Islet of Langerhans (tissue), 1 donor: Measurements from ENCODE around the gene HOMER3.

Source experiments
- FAIRE-seq: peaks from one replicate; lab custom pipeline; 2011; peaks lifted over from hg19 to GRCh38; lab: Jason Lieb, UNC

HOMER3 gene

DNA sequence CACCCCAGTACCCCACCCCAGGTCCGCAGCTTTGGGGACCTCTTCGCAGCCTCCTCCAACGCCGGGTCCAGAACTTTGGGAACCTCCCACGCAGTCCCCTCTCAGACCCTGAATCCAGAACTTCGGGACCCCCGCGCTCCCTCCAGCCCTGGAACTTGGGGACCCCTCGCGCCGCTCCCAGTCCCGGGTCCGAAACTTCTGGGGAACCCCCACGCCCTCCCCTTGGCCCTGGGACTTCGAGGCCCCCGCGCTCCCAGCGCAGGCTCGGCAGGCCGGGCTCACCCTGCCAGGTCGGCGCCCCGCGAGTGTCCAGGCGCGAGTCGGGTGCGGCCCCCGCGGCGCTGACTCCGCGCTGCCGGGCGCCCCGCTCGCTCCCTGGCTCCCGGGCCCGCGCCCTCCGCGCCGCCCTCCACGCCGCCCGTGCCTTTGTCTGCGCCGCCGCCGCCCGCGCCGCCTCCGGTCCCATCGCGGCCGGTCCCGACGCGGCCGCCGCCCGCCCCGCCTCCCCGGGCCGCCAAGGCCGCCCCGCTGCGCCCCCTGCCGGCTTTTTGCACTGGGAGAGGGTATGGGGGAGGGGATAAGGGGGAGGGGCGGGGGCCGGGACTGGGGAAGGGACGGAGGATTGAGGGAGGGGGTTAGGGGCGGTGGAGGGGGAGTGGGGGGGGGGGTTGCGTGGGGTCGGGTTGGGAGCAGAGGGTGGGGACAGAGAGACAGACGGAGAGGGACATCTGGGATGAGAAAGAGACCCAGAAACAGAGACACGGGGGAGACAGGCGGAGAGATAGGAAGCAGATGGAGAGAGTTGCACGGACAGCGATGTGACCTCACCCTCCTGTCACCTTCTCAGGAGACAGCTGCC, at the start of gene HOMER3:
TSS of gene HOMER3 (minus strand) at position 449 of the 859 bp plus-strand sequence. CDS start 2,235 bp downstream, outside the sequence.
- no peak for FAIRE-seq

DNA sequence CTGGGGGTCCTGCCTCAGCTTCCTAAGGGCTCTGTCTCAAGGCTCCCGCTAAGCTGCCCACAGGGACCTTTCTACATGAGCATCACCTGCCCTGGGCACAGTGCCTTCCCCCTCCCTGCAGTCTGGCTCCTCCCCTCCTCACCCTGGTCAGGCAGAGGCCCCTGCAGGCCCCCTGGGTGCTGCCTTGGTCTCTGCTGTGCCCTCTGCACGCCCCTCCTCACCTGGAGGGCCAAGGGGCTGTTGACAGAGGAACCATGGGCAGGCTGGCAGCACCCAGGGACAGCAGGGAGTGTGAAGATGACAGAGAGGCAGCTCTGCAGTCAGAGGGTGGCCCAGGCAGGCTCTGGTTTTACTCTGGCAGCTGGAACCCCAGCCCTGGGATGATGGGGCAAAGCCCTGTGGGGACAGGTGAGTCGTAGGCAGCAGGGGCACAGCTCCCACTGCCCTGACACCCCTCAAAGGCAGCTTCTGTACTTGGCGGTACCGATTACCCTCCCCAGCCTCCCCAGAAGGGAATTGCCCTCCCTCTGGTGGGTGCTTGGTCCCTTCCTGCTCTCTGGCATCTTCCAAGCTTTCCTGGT, 49.2 kb upstream of the HOMER3 start:
- FAIRE-seq = no peak

DNA sequence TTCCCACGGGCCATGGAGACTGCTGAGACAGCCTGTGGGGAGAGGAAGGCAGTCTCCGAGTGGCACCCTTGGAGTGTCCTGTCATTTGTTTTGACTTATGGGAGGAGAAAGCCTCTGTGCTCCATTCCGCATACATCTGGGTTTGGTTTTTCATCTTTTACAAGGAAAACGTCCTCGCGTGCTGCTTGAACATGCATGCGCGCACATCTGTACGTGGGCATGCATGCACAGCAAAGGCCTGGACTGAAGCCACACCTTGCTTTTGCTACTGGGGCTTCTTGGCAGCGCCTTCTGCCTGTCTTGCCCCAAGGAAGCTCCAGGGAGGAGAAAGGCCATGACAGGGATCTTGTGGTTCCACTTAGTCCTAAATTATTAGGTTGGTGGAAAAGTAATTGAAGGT, 48.3 kb upstream of the HOMER3 start:
- FAIRE-seq = no peak

DNA sequence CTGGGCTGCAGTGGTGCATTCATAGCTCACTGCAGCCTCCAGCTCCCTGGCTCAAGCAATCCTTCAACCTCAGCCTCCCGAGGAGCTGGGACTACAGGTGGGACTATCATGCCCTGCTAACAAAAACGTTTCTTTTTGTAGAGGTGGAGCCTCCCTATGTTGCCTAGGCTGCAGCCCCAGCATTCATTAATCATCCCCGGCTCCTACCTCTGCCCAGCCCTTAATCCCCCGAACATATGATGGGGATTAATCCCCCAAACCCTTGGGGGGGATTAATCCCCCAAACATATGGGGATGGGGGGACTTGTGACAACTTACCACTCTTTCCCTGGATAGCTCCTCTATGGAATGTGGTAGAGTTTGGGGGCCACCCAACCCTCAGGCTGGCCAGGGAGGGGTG, 46.4 kb upstream of the HOMER3 start:
- no peak for FAIRE-seq

DNA sequence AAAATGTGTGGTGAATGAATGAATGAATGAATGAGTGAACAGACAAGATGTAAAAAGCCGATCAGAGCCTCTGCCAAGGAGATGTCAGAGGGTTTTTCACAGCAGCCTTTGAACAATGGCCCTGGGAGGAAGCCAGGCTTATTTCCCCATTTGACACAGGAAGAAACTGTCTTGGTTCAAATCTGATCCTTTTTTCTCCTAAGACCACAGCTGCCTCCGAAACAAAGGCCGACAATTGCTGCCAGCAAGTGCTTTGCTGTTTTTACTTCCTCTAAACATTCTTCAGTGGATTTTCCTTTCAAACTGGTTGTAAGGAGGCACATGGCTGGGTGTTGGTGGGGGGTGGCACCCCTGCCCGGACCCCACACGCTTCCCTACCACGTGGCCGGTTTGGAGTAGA, 44.2 kb upstream of the HOMER3 start:
- FAIRE-seq = no peak

DNA sequence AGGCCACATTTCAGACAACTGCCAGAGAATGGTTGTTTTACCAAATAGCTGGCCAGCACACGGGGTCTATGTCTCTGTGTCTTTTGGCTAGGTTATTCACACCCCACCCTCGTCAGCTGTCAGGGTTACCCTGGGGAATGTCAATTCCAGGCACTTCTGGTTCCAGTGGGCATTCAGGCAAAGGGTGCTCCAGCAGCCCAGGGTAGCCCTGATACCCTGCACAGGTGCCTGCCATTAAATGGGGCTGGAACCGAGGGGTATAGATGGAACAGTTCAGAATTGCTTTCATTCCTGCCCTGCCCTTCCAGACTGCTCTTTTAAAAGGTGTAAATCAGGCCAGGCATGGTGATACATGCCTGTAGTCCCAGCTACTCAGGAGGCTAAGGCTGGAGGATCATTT, 43.2 kb upstream of the HOMER3 start:
- no peak for FAIRE-seq

DNA sequence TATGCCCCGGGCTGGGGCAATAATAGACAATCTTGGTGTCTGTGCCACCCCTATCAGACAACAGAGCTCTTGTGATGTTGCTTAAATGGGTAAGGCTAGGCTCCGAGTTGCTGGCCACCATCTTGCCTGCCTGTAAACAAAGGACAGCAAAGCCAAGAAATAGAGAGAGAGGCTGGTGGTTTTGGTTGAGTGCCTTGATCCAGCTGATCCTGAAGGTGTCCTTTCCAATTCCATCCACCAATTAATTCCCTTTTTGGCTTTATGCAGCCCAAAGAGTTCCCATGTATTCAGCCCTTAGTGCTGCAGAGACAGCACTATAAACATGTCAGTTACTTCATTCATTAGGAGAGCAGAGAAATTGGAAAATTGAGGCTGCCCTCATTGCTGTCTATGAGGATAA, 41.7 kb upstream of the HOMER3 start:
- FAIRE-seq = no peak

DNA sequence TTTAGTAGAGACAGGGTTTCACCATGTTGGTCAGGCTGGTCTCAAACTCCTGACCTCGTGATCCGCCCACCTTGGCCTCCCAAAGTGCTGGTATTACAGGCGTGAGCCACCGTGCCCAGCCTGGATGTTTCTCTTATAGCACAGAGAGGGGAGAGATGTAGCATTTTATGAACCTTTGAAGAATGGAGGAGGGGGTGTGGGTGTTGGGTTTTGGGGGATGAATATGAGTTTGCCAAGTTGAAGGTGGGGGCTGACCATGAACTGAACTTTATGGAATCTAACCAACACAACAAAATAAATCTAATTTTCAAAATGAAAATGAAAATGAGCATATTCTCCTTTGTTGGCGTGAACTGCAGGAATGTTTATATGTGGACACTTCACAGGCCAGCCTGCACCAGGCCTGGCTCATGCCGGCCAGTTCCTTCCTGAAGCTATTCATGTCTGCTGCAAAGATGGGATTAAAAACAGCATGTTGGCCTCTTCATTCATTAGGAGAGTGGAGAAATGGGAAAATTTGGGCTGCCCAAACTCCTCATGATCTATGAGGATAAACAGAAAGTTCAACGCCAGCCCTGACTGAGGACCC, 39.5 kb upstream of the HOMER3 start:
- no peak for FAIRE-seq

DNA sequence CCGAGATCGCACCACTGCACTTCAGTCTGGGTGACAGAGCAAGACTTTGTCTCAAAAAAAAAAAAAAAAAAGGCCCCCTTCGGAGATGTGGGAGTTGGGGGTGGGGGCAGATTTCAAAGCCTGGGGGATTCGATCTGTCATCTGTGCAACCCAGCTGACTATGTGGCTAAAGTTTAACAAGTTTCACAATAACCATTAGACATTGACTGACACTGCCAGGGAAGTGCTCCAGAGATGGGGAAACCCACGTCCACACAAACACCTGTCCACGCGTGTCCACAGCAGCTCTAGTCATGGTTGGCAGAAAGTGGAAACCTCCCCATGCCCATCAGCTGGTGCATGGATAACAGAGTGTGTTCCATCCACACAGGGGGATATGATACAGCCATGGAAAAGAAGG, 37.6 kb upstream of the HOMER3 start:
- FAIRE-seq = no peak

DNA sequence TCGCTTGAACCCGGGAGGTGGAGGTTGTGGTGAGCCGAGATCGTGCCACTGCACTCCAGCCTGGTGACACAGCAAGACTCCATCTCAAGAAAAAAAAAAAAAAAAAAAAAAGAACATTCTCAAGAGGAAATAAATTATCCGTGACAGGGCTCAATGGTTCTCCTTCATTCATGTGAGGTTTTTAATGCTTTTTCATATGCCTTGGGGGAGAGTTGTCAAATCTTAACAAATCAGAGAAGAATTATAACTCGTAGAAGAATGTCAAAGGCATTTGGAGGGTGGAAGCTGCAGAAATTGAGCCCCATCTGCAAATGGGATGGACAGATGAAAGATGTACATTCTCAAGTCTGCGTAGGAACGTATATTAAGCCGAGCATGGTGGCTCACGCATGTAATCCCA, 34.9 kb upstream of the HOMER3 start:
- no peak for FAIRE-seq

DNA sequence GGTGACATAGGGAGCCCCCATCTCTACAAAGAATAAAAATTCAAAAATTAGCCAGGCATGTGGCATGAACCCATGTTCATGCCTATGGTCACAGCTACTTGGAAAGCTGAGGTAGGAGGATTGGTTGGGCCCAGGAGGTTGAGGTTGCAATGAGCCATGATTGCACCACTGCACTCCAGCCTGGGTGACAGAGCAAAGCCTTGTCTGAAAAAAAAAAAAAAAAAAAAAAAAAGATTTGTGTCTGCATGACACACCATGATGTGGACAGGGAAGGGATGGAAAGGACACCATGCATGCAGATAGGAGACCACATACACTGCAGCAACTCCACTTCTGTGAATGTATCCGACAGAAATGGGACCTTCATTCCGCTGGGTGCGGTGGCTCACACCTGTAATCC, 34.0 kb upstream of the HOMER3 start:
- FAIRE-seq = no peak

DNA sequence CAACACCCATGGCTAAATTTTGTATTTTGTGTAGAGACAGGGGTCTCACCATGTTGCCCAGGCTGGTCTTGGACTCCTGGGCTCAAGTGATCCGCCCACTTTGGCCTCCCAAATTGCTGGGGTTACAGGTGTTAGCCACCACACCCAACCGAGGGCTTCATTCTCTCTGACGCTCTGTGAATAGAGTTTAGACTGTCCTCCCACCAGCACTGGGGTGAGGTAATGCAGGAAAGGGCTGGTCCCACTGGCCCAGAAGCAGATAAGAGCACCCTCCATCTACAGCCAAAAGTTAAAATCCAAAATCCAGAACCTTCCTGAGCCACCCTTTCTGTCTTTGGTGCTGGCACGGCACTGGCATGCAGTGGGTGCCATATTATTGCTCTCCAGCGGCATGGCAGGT, 31.8 kb upstream of the HOMER3 start:
- no peak for FAIRE-seq

DNA sequence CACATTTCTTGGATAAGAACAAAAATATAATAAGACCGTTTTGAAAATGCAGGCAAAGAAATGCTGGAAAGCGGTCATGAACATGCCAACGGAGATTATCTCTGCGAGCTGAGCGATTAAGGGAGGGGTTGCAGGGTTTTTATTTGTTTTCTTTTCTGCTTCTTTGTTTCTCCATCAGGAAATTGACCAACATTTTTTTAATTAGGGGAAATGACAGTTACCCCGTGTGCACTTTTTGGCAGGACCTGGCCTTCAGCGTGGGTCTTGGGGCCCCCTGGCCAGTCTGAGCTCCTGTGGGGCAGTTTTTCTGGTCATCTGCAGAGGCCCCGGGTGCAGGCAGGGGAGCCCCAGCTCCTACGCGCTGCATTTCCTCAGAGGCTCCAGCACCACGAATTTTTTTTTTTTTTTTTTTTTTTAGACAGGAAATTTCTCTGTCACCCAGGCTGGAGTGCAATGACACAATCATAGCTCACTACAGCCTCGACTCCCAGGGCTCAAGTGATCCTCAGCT, 31.3 kb upstream of the HOMER3 start:
- FAIRE-seq = no peak

DNA sequence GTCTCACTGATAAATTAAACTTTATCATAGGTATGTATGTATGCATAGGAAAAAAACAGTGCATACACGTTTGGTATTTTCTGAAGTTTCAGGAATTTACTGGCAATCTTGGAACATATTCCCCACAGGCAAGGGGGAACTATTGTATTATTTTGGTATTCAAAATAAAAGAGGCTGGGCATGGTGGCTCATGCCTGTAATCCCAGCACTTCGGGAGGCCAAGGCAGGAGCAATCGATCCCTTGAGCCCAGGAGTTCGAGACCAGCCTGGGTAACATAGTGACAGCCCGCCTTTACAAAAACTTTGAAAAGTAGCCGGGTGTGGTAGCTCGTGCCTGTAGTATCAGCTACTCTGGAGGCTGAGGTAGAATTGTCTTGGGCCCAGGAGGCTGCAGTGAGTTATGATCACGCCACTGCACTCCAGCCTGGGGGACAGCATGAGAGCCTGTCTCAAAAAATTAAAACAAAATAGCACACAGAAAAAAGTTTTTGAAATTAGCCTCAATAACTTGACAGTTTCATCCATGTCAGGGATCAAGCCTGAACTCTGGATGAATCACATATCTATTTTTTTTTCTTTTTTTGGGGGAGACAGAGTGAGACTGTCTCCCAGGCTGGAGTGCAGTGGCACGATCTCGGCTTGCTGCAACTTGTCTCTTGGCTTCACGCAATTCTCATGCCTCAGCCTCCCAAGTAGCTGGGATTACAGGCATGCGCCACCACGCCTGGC, 29.1 kb upstream of the HOMER3 start:
- no peak for FAIRE-seq

DNA sequence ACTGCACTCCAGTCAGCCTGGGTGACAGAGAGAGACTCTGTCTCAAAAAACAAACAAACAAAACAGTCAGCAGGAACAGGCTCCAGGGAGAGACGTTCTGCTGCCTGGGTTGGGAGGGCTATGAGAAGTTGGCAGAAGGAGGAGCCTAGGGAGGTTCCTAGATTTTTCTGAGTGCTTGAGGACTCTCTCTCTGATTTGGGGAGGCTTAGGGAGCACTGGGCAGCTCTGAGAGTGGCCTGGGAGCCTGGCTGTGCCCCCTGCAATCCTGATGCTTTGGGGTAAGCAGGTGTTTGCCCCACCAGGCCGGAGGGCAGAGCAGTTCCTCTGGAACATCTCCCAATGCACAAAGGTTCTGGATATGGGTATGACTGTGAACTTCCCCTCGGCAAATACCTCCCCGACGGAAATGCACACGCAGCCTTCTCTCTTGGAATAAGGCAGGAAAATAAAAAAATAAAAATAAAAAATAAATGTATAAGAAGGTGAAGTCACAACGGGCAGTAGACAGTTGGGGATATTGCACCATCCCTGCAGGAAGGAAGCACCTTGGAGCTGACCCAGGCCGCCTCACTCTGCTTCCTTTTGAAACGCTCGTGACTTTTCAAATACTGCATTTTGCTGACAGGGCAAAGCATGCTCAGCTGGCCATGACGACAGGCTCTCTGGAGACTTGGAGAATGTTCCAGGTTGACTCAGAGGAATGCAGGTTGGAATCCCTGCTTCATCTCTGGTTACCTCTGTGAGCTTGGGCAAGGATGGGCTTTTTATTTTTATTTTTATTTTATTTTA, 26.5 kb upstream of the HOMER3 start:
- FAIRE-seq = no peak

DNA sequence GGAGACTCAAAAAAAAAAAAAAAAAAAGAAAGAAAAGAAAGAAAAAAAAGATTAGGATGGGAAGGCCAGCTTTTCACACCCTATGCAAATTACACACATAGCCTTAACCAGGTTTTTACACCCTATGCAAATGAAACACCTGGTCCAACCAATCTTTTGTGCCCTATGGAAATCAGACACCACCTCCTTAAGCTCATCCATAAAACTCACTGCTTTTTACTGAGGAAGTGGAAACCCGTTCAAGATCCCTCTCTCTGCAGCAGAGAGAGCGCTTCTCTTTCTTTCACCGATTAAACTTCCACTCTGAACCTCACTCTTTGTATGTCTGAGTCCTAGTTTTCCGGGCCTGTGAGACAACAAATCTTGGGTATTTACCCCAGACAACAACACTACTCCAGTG, 25.3 kb upstream of the HOMER3 start:
- FAIRE-seq = no peak

DNA sequence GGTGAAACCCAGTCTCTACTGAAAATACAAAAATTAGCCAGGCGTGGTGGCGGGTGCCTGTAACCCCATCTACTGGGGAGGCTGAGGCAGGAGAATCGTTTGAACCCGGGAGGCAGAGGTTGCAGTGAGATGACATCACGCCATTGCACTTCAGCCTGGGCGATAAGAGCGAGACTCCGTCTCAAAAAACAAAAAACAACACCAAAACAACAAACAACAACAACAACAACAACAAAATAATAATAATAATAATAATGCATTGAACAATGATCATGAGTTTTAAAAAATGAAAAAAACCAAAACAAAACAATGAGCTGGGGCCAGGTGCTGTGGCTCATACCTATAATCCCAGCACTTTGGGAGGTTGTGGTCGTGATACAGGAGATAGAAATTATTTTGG, 23.1 kb upstream of the HOMER3 start:
- no peak for FAIRE-seq

DNA sequence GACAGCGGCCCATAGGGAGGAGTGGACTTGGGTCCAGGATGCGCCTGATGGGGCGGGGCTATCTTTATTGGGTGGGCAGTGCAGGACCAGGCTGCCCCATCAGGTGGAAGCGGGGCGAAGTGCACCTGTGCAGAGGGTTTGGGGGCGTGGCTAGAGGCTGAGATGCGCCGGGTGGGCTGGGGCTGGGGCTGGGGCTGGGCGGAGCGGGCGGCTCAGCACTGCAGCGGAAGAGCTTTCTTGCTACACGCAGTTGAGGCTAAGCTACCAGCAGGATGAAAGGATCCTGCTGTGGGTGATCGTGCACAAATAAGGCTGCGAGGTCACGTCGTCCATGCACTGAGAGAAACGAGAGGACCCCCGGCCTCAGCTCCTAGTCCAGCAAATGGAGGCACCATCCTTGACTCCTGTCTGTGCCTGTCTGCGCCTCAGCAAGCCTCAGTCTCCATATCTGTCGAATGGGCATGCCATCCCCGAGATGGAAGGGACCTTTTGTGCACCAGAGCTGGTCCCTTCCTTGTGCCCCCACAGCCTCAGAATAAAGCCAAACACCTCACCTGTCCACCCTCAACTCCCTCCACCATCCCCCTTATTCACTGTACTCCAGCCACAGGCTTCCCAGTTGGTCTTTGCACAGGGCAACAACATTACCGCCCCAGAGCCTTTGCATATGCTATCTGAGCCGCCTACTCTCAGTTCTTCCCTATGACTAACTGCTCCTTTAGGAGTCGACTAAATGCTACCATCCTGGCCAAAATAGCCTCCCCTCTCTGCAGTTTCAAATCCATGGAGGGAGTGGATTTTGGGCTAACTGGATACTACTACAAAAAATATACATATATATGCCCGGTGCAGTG, 21.0 kb upstream of the HOMER3 start:
- no peak for FAIRE-seq

DNA sequence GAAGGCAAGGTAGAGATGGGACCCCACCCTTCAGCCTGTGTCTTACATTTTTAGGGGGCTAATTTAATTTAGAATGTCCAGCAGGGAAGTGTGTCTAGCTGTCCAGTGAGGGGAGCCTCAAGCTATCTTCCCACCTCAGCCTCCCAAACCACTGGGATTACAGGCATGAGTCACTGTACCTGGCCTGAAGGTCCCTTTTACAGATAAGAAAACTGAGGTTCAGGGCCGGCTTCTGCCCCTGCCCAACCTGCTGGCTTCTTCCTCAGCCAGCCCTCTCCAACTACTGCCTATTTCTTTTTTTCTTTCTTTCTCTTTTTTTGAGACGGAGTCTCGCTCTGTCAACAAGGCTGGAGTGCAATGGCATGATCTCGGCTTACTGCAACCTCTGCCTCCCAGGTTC, 19.4 kb upstream of the HOMER3 start:
- FAIRE-seq = no peak

DNA sequence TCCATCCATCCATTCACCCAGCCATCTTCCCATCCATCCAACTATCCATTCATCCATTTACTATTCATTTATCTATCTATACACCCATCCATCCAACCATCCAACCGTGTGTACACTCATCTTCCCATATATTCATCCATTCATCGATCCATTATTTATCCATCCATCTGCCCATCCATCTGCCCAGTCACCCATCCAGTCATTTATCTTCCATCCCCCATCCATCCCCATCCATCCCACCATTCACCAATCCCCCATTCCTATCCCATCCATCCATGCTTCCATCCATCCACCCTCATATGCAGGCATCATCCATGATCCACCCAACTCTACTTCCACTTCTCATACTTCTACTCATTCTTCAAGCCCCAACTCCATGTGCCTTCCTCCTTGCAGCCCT, 14.0 kb upstream of the HOMER3 start:
- no peak for FAIRE-seq

DNA sequence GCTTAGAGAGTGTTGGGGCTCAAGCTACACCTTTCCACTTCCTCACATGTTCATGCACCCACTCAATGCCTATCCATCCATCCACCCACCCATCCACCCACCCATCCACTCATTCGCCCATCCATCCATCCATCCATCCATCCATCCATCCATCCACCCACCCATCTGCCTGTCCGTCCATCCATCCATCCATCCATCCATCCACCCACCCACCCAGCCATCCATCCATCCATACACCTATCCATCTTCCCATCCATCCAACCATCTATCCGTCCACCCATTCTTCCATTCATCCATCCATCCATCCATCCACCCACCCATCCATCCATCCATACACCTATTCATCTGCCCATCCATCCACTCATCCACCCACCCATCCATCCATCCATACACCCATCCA, 13.1 kb upstream of the HOMER3 start:
- no peak for FAIRE-seq
